Measurements from ENCODE around the gene CACTIN.
"Not testable (repeated sequence)": the region's sequence is repeated elsewhere in the genome, so short reads cannot be mapped to it uniquely, and the experiment has no call there.

Gene CACTIN

DNA sequence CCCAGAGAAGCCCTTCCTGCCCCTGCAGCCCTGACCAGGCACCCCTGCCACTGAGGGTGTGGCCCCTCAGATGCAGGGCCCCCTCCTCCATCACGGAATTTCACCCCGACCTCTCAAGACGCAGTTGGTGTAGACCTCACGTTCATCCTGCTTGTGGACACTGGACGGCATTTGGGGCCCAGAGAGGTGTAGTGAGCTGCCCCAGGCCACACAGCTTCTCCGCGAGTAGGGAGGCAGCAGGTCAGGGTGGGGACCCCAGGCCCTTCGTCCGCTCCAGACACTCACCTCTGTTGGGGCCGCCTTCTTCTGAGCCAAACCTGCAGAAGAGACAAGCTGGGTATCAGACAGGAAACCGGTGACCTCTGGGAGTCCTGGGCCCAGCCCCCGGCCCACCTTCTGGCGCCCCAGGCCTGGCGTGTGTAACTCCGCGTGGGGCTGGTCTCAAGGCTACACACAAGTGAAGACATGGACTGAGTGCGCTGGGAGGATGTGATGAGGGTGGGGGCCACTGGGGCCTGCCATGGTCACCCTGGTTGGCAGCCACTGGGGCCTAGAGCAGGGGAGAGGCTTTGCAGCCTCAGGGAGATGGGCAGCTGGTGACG, 40.5 kb upstream of the CACTIN start:
- Mint-ChIP-seq H3K27ac (no peak overlapping the region), H3K4me1 (peaks cover 22% of the 10 kb centered on the region), H3K4me3 (no peak overlapping the region)

DNA sequence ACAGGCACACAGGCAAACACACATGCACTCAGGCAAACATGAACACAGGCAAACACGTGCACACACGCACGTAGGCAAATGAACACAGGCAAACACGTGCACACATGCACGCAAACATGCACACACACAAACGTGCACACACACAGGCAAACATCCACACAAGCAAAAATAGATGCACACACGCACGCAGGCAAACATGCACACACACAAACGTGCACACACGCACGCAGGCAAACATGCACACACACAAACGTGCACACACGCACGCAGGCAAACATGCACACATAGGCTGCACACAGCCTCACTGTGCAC, 39.9 kb upstream of the CACTIN start:
- not testable (repeated sequence) for H3K27ac Mint-ChIP-seq, H3K36me3 Mint-ChIP-seq, H3K27me3 Mint-ChIP-seq, H3K9me3 Mint-ChIP-seq, H3K4me3 Mint-ChIP-seq
- peaks cover 16% of the 10 kb centered on the region for H3K4me1 Mint-ChIP-seq

More for the DNA sequence above, 40.5 kb upstream of the CACTIN start:
- no peaks in the 10 kb centered on the region for H3K36me3 Mint-ChIP-seq
- H3K9me3 Mint-ChIP-seq = no peaks in the 10 kb centered on the region
- H3K27me3 Mint-ChIP-seq = no peaks in the 10 kb centered on the region

DNA sequence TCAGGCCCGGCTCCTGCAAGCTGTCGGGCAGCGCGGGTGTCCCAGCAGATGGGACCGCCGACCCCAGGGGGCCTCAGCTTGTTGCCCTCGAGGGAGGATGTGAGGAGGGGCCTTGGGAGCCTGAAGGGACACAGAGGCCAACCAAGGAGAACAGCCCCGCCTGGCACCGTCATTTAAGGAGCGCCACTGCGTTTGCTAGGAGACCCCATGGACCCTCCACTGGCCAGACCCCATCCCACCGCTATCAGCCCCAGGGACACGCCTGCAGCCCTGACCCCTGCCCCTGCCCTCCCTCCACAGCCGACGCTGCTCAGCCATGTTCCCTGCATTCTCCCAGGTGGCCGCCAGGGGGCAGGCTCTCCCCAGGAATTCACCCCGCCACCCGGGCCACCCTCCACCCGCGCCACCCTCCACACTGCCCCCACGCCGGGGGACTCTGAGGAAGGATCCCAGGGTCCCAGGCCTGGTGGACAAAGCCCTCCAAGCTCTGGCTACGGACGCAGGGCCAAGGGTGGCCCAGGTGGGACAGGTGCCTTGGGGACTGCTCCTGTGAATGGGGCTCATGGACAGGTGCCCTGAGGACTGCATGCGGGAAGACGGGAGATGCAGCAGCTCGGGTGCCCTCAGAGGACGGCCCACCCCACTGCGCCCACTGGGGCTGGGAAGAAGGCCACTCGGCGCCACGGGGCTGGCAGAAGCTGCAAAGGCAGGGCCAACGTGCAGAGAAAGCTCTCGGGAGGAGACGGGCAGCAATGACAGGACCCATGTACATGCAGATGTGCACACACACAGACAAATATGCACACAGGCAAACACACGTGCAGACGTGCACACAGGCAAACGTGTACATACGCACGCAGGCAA, 39.3 kb upstream of the CACTIN start:
- Mint-ChIP-seq H3K27ac (no peak overlapping the region), H3K36me3 (no peaks in the 10 kb centered on the region), H3K9me3 (no peaks in the 10 kb centered on the region), H3K4me3 (no peak overlapping the region), H3K4me1 (peaks cover 15% of the 10 kb centered on the region), H3K27me3 (no peaks in the 10 kb centered on the region)

DNA sequence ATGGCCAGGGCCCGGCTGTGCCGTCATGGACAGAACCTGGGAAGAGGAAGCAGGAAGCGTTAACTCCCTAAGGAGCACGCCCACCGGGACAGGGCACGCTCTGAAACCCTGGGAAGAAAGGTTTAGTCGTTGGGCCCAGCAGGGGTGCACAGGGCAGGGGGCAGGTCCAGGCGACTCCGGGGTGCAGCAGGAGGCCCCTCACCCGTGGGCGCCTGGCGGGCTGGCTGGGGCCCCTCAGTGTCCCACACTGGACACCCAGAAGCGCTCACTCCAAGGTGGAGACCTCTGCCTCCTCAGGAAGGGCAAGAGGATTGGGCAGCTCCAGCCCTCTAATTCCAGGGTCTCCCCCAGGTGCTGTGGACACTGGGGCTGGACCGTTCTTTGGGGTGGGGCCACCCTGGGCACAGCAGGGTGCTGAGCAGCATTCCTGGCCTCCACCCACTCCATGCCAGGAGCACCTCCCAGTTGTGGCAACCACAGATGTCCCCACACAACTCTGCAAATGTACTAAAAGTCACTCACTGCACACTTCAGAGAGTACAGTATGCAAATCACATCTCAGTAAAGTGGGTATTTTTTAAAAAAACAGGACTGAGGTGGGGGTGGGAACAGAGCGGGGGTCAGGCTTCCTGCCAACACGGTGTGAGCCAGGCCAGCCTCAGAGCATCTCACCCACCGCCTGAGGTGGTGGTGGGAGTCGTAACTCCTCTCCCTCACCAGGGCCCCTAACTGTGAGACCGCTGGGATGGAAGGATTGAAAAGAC, 38.5 kb upstream of the CACTIN start:
- Mint-ChIP-seq H3K27ac (no peak overlapping the region), H3K36me3 (no peaks in the 10 kb centered on the region)

DNA sequence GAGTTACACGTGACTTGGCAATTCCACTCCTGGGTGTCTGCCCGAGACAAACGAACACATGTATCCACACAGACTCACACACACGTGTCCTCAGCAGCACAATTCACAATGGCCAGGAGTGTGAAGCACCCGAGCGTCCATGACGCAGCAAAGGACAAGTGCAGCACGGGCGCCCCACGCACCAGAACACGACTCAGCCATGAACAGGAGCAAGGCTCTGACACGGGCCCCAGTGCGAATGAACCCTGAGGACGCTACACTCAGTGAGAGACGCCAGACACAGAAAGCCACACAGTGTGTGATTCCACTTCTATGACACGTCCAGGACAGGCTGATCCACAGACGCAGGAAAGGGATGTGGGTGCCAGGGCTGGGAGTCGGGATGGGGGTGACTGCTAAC, 37.2 kb upstream of the CACTIN start:
- Mint-ChIP-seq H3K9me3 (no peaks in the 10 kb centered on the region), H3K27ac (no peak overlapping the region), H3K27me3 (no peaks in the 10 kb centered on the region)

More for the DNA sequence above, 38.5 kb upstream of the CACTIN start:
- Mint-ChIP-seq H3K27me3 (no peaks in the 10 kb centered on the region), H3K9me3 (no peaks in the 10 kb centered on the region), H3K4me1 (peaks cover 12% of the 10 kb centered on the region), H3K4me3 (no peak overlapping the region)

DNA sequence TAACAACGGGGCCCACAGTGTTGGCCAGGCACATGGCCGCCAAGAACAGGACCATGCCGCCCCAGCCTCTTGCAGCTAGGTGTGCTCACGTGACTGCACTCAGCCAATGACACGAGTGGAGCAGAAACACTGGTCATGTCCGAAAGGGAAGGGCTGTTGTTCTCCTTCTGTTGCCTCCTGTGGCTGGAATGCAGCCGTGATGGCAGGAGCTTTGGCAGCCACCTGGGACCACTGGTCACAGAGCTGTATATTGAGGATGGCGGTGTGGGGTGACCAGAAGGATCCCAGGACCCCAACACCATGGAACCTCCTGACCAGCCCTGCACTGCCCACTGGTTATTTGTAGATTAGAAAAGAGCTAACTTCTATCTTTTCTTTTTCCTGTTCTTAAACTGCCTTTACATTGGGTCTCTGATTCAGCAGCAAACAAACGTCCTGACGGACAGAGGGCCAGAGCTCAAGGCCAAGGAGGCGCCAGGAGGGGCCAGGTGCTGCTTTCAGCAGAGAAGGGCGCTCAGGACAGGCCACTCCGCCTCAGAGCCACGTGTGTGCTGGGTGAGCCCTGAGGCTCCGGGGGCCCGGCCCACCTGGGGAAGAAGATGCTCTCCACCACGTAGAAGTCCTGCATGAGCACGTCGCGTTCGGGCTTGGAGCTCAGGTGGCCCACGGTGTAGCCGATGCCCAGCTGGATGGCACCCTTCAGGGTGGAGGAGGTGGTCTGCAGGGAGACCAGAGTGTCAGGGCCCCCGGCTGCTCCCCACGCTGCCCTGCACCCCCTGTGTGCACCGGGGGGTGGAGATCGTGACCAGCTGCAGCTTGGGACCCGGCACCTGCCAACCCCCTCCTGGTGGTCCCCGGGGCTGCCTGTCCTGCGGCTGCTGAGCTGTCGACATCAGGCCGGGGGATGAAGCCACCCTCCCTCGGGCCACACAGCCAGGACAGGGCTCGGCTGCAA, 35.0 kb upstream of the CACTIN start:
- peaks cover 6% of the 10 kb centered on the region for H3K4me1 Mint-ChIP-seq

More for the DNA sequence above, 37.2 kb upstream of the CACTIN start:
- no peaks in the 10 kb centered on the region for H3K36me3 Mint-ChIP-seq
- H3K4me1 Mint-ChIP-seq = peaks cover 12% of the 10 kb centered on the region
- H3K4me3 Mint-ChIP-seq = no peak overlapping the region

DNA sequence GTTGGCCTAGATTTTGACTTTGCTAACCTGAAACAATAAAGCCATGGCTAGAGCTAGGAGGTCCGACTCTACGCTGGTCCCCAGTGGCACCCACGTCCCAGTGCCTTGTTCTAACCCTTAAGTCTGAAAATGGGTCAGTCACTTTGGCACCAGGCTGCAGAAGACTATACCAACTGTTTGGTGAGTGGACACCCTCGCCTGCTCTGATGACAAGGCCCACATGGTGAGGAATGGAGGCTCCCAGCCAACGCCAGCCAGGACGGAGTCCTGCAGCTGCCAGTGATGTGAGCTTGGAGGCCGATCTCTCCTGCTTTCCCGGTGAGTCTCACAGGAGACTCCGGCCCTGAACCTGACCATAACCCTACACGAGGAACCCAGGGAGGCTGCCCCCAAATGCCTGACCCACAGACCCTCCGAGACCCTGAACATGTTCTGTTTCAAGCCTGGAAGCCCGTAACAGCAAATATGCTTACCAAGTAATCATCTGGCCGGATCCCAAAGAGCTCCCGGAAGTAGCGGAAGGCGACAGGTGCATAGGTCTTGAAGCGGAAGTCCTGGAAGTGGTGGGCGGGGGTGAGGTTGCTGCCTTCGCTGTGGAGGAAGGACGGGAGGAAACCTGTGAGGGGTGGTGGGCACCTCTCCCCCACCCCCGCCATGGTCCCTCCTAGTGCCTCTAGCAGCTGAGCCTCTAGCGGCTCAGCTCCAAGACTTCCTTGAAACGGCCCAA, 34.1 kb upstream of the CACTIN start:
- Mint-ChIP-seq H3K9me3 (no peaks in the 10 kb centered on the region), H3K36me3 (peaks cover 8% of the 10 kb centered on the region), H3K27ac (no peak overlapping the region), H3K27me3 (no peaks in the 10 kb centered on the region), H3K4me3 (no peak overlapping the region), H3K4me1 (no peaks in the 10 kb centered on the region)

More for the DNA sequence above, 35.0 kb upstream of the CACTIN start:
- Mint-ChIP-seq H3K36me3 (peaks cover 8% of the 10 kb centered on the region), H3K4me3 (no peak overlapping the region), H3K27ac (no peak overlapping the region), H3K9me3 (no peaks in the 10 kb centered on the region), H3K27me3 (no peaks in the 10 kb centered on the region)

DNA sequence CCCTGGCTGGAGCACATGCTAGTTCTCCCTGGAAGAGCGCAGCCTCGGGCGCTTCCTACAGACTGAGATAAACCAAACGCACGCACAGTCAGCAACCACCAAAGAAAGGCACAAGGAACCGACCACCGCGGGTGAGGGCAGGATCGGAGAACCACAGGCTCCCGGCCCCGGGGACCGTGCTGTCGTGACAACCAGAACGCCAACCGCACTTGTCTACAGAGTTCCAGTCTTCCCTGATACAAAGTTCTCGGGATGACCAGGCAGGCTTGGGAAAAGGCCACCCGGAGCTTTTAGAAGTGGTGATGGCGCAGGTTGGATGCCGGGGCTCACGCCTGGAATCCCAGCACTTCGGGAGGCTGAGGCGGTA, 33.1 kb upstream of the CACTIN start:
- Mint-ChIP-seq H3K36me3 (peaks cover 8% of the 10 kb centered on the region), H3K27ac (no peak overlapping the region)

DNA sequence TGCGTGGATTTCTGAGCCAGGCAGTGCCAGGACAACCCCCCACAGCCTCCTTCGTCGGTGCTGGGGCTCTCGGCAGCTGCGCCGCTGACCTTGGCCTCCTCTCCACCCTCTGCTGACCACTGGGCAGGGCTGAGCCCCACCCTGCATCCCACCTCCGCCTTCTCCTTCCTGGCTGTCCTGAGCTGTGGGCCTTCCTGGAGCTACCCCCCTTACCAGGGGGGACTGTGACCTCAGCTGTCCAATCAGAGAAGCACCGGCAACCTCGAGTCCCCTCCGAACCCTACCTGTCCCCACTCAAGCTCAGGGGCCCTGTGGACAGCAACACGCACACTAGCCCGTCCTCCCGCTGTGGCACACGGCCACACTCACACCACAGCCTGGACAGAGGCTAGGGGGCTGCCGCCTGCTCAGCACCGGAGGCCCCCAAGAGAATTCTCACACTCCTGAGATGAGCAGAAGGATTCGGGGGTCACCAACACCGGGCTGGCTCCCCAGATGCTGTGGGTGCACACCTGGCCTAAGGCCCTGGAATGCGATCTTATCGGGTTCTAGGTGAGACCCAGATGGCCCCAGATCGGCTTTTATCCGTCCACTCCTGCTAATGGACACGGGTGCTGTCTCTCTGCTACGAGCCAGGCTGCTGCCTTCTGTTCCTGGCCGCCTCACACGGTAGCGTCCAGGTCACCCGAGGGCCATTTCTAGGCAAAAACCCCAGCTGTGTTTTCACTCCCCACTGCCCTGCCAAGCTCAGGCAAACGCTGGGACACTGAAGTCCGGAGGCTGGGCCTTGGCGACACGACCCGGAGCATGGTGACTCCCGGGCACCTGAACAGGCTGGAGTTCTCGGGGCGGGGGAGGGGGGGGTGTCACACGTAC, 32.5 kb upstream of the CACTIN start:
- no peak overlapping the region for H3K4me3 Mint-ChIP-seq
- H3K27ac Mint-ChIP-seq = no peak overlapping the region
- no peaks in the 10 kb centered on the region for H3K9me3 Mint-ChIP-seq
- H3K27me3 Mint-ChIP-seq = no peaks in the 10 kb centered on the region
- peaks cover 8% of the 10 kb centered on the region for H3K36me3 Mint-ChIP-seq
- H3K4me1 Mint-ChIP-seq = no peaks in the 10 kb centered on the region

More for the DNA sequence above, 33.1 kb upstream of the CACTIN start:
- no peak overlapping the region for H3K4me3 Mint-ChIP-seq
- no peaks in the 10 kb centered on the region for H3K27me3 Mint-ChIP-seq
- no peaks in the 10 kb centered on the region for H3K9me3 Mint-ChIP-seq
- H3K4me1 Mint-ChIP-seq = no peaks in the 10 kb centered on the region

DNA sequence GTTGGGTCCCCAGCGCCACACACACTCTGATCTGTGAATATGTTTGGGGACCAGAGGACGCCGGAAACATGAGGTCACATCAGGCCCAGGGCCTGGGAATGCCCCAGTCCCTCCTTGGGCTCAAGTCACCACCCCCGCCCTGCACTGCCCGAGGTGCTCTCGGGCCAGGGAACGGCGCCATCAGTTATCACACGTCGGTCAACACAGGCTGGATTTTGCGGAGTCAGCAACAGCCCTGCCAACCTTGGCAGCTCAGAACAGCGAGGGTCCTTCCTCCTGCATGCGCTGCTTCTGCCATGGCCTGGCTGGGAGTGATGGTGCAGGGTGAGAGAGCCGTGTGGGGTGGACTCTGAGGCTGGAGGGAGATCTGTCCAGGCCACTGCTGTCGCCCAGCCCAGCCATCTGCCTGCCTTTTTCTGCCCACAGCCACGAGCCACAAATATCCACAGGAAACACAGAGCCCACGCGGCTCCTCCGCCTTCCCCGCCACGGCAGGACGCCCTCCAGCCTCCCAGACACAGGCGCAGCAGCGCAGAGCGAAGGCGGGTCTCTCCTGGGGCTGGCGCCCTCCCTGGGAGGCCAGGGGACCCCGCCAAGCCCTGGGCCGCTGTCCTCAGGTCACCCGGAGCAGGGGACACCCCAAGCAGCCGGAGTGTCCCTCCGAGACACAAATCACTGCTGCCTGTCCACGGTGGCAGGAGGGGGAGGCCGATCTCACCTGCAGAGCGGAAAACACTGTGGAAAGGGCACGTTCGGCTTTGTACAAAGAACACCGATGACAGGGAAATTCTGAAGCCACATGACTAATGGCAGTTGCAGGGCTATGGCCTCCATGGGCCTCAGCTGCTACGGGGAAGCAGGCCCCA, 31.6 kb upstream of the CACTIN start:
- no peak overlapping the region for H3K27ac Mint-ChIP-seq
- peaks cover 8% of the 10 kb centered on the region for H3K36me3 Mint-ChIP-seq
- H3K4me3 Mint-ChIP-seq = no peak overlapping the region
- H3K9me3 Mint-ChIP-seq = no peaks in the 10 kb centered on the region
- H3K4me1 Mint-ChIP-seq = no peaks in the 10 kb centered on the region
- no peaks in the 10 kb centered on the region for H3K27me3 Mint-ChIP-seq

DNA sequence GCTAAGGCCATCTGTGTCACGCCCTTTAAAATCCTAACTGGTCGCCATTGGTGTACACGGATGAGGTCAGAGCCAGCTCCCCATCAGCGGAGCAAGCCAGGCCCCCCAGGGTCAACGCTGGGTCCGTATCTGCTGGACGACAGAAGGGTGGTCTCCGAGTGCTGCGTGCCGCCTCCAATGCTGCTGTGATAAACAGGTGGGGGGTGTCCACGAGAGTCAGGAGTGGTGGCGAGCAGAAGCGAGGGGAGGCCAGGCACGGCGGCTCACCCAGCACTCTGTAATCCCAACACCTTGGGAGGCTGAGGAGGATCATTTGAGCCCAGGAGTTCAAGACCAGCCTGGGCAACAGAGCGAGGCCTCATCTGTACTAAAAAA, 30.8 kb upstream of the CACTIN start:
- Mint-ChIP-seq H3K27me3 (no peaks in the 10 kb centered on the region), H3K36me3 (peaks cover 8% of the 10 kb centered on the region)

DNA sequence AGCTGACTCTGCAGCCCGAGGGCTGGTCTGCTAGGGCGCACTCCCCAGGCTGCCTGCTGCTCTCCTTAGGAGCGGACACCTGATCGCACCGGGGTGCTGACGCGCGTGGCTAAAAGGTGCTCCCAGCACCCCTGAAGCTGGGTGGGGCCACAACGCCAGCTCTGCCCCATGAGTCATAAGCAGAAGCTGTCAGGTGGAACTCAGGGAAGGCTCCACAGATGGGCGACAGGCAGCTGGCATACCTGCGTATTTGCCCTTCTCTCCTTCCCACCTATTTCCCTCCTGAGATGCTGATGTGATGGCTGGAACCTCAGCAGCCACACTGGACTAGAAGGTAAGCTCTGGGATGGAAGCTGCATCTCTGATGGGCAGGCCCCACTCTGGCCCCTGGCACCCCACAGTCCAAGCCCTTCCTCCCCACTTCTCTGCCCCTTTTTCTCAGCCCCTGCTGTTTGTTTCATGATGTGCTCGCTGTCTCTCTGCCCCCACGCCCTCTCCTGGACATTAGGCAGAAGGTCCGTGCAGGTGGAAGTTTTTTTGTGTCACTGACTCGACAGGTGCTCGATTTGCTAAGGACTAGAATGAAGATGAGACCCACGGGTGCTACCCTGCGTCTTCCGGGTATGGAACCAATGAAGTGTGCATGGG, 30.3 kb upstream of the CACTIN start:
- Mint-ChIP-seq H3K9me3 (no peaks in the 10 kb centered on the region), H3K36me3 (peaks cover 8% of the 10 kb centered on the region), H3K27ac (peak overlapping the region; percentile 51), H3K27me3 (no peaks in the 10 kb centered on the region), H3K4me3 (no peak overlapping the region), H3K4me1 (no peaks in the 10 kb centered on the region)

More for the DNA sequence above, 30.8 kb upstream of the CACTIN start:
- H3K4me1 Mint-ChIP-seq = no peaks in the 10 kb centered on the region
- no peaks in the 10 kb centered on the region for H3K9me3 Mint-ChIP-seq
- H3K27ac Mint-ChIP-seq = no peak overlapping the region
- H3K4me3 Mint-ChIP-seq = no peak overlapping the region

All from activated naive CD4-positive, alpha-beta T cell treated with anti-CD3 and anti-CD28 coated beads, Interleukin-2, amount 50 U/mL, for 24 hours (primary cell).